Neuronal stem cell (in vitro differentiated cells): ENCODE results near the gene HES7.

ENCODE experiments used
- DNase-seq: peaks from one replicate; pipeline ENCODE4 v3.0.0-alpha.2; 2013; ENCODE audit warnings: low spot score
- H2AFZ ChIP-seq: one replicate; pipeline ENCODE4 v1.6.1; 2013; ENCODE audit warnings: mild to moderate bottlenecking, low read length, inconsistent platforms
- H2AK5ac ChIP-seq: 2 replicates; pipeline ENCODE4 v1.6.1; 2013; ENCODE audit warnings: low read depth, mild to moderate bottlenecking, inconsistent platforms, low read length, moderate library complexity, mixed read lengths
- H2BK120ac ChIP-seq: 2 replicates; pipeline ENCODE4 v1.6.1; 2013; ENCODE audit warnings: low read depth, mild to moderate bottlenecking, inconsistent platforms, low read length, moderate library complexity, mixed read lengths
- H2BK12ac ChIP-seq: one replicate; pipeline ENCODE4 v1.6.1; 2013; ENCODE audit warnings: low read length, inconsistent platforms
- H2BK15ac ChIP-seq: 2 replicates; pipeline ENCODE4 v1.6.1; 2013; ENCODE audit warnings: mild to moderate bottlenecking, low read length, inconsistent platforms, mixed read lengths
- H2BK5ac ChIP-seq: one replicate; pipeline ENCODE4 v1.6.1; 2013; ENCODE audit warnings: inconsistent platforms, mild to moderate bottlenecking, low read length, moderate library complexity
- H3K14ac ChIP-seq: one replicate; pipeline ENCODE4 v1.6.1; 2013; ENCODE audit warnings: low read length, inconsistent platforms
- H3K18ac ChIP-seq: 2 replicates; pipeline ENCODE4 v1.6.1; 2013; ENCODE audit warnings: low read length, inconsistent platforms
- H3K23ac ChIP-seq: 2 replicates; pipeline ENCODE4 v1.6.1; 2013; ENCODE audit warnings: low read depth, mild to moderate bottlenecking, mixed read lengths, low read length, inconsistent platforms; ENCODE audit not compliant: poor library complexity
- H3K27ac ChIP-seq: replicated peaks from 3 replicates; pipeline ENCODE4 v1.5.1; 2013; ENCODE audit warnings: low read length, inconsistent platforms
- H3K27me3 ChIP-seq, 3 experiments: 2 replicates each; pipeline ENCODE4 v1.6.1; 2013; ENCODE audit warnings: low read length in 3 of 3, mild to moderate bottlenecking in 2 of 3, inconsistent platforms in 1 of 3, low read depth in 1 of 3, mixed read lengths in 1 of 3, moderate library complexity in 1 of 3; ENCODE audit not compliant: control insufficient read depth in 3 of 3, insufficient read depth in 3 of 3
- H3K36me3 ChIP-seq, 2 donors: replicated peaks in 1 of 2; 2 replicates each; pipeline ENCODE4 v1.6.1; 2013; ENCODE audit warnings: low read length in 2 of 2; ENCODE audit not compliant: control insufficient read depth in 2 of 2, insufficient read depth in 2 of 2
- H3K4ac ChIP-seq: 2 replicates; pipeline ENCODE4 v1.6.1; 2013; ENCODE audit warnings: inconsistent platforms, mild to moderate bottlenecking, low read length, moderate library complexity
- H3K4me1 ChIP-seq, 2 donors: 1 replicate in 1 of 2; 2 replicates in 1 of 2; pipeline ENCODE4 v1.6.1; 2013; ENCODE audit warnings: low read length in 2 of 2, low read depth in 1 of 2; ENCODE audit not compliant: control insufficient read depth in 2 of 2, insufficient read depth in 1 of 2
- H3K4me2 ChIP-seq: one replicate; pipeline ENCODE4 v1.6.1; 2013; ENCODE audit warnings: mild to moderate bottlenecking, low read length, inconsistent platforms; ENCODE audit not compliant: insufficient read depth, poor library complexity, severe bottlenecking
- H3K4me3 ChIP-seq, 2 donors: 2 replicates each; pipeline ENCODE4 v1.5.1; 2013; ENCODE audit warnings: low read length in 2 of 2, mild to moderate bottlenecking in 2 of 2, inconsistent platforms in 1 of 2, moderate library complexity in 1 of 2
- H3K79me1 ChIP-seq: one replicate; pipeline ENCODE4 v1.6.1; 2013; ENCODE audit warnings: low read depth, mild to moderate bottlenecking, inconsistent platforms, low read length, moderate library complexity
- H3K9ac ChIP-seq: one replicate; pipeline ENCODE4 v1.6.1; 2013; ENCODE audit warnings: mild to moderate bottlenecking, low read depth, low read length, inconsistent platforms; ENCODE audit not compliant: poor library complexity
- H3K9me3 ChIP-seq, 2 donors: replicated peaks in 1 of 2; 2 replicates each; pipeline versions ENCODE3 to v1.6.1; 2013; ENCODE audit warnings: low read length in 2 of 2, mild to moderate bottlenecking in 2 of 2, inconsistent platforms in 1 of 2, low read depth in 1 of 2, mixed read lengths in 1 of 2, moderate library complexity in 1 of 2; ENCODE audit not compliant: control insufficient read depth in 2 of 2, insufficient read depth in 1 of 2
- H4K8ac ChIP-seq: one replicate; pipeline ENCODE4 v1.6.1; 2013; ENCODE audit warnings: low read depth, mild to moderate bottlenecking, inconsistent platforms, low read length, moderate library complexity
- H4K91ac ChIP-seq: one replicate; pipeline ENCODE4 v1.6.1; 2013; ENCODE audit warnings: low read length, low read depth, mild to moderate bottlenecking, inconsistent platforms; ENCODE audit not compliant: poor library complexity
- WGBS, 2 donors: extraction: QIAGEN DNeasy Blood & Tissue Kit; methylation state at CpG; one replicate each; pipeline ENCODE4 v1.1.7; 2013; ENCODE audit warnings: missing lambda C conversion rate in 2 of 2, mixed read lengths in 1 of 2; ENCODE audit not compliant: insufficient read length in 2 of 2, insufficient replicate concordance in 1 of 2; ENCODE audit errors: extremely low coverage in 2 of 2; 5-methylcytosine and 5-hydroxymethylcytosine counted together

The HES7 gene

GRCh38 chr17:8154608-8155155, 30.8 kb upstream of the HES7 start:
- Histone ChIP-seq H3K9me3 (no peaks in the 10 kb centered on the region), H4K8ac (no peak overlapping the region), H3K4me1 (peaks cover 33 to 39% of the 10 kb centered on the region in 2 donors), H3K4ac (no peak overlapping the region), H3K79me1 (peaks cover 12% of the 10 kb centered on the region), H3K23ac (peak overlapping the region; percentile 61), H2BK120ac (no peak overlapping the region), H2AK5ac (peak overlapping the region; percentile 41), H3K4me2 (peak overlapping the region; percentile 77), H3K27ac (no peak overlapping the region), H3K27me3 (no peaks in the 10 kb centered on the region), H3K18ac (peak overlapping the region; percentile 88), H3K14ac (no peak overlapping the region), H2BK5ac (peak overlapping the region; percentile 46), H3K36me3 (peaks cover 12 to 21% of the 10 kb centered on the region in 2 donors), H4K91ac (no peak overlapping the region), H3K9ac (peak overlapping the region; percentile 27), H2BK12ac (peak overlapping the region; percentile 63), H2BK15ac (peak overlapping the region; percentile 82), H2AFZ (peak overlapping the region; percentile 50), H3K4me3 (peak overlapping the region; percentile 22 to 31)
- no peak for DNase-seq
- WGBS, 2 donors: no CpG with 5 or more reads among the region's 11 CpGs

GRCh38 chr17:8153957-8154607, 30.2 kb upstream of the HES7 start:
- peaks cover 14 to 21% of the 10 kb centered on the region in 2 donors for H3K36me3 ChIP-seq
- H3K4me2 ChIP-seq: peak overlapping the region; percentile 77
- H4K91ac ChIP-seq: no peak overlapping the region
- H3K4me3 ChIP-seq: peak overlapping the region; percentile 31 to 32
- H2AFZ ChIP-seq: peak overlapping the region; percentile 50
- H3K9ac ChIP-seq: peak overlapping the region; percentile 27
- H2BK120ac ChIP-seq: no peak overlapping the region
- H3K9me3 ChIP-seq: no peaks in the 10 kb centered on the region
- peaks cover 33 to 39% of the 10 kb centered on the region in 2 donors for H3K4me1 ChIP-seq
- WGBS, 2 donors: no CpG with 5 or more reads among the region's 22 CpGs
- peak overlapping the region; percentile 95 for H3K27ac ChIP-seq
- peak; percentile 97 for DNase-seq
- H3K14ac ChIP-seq: no peak overlapping the region
- H3K27me3 ChIP-seq: no peaks in the 10 kb centered on the region
- peaks cover 12% of the 10 kb centered on the region for H3K79me1 ChIP-seq
- H2BK5ac ChIP-seq: peak overlapping the region; percentile 46
- H3K23ac ChIP-seq: peak overlapping the region; percentile 61
- no peak overlapping the region for H3K4ac ChIP-seq
- H2BK12ac ChIP-seq: no peak overlapping the region
- H4K8ac ChIP-seq: no peak overlapping the region
- peak overlapping the region; percentile 82 for H2BK15ac ChIP-seq
- peak overlapping the region; percentile 42 for H2AK5ac ChIP-seq
- H3K18ac ChIP-seq: peak overlapping the region; percentile 88

- H3K4me3 ChIP-seq: peak overlapping the region in 1 of 2 donors; percentile 32
- H3K36me3 ChIP-seq: peaks cover 16 to 22% of the 10 kb centered on the region in 2 donors
- DNase-seq: no peak
- peak overlapping the region; percentile 95 for H3K27ac ChIP-seq
- no peak overlapping the region for H3K9ac ChIP-seq
- H2AK5ac ChIP-seq: peak overlapping the region; percentile 42
- no peak overlapping the region for H3K4me2 ChIP-seq
- no peak overlapping the region for H4K8ac ChIP-seq
- H3K9me3 ChIP-seq: no peaks in the 10 kb centered on the region
- no peak overlapping the region for H3K14ac ChIP-seq
- no peak overlapping the region for H3K23ac ChIP-seq
- H2BK15ac ChIP-seq: no peak overlapping the region
- H2BK120ac ChIP-seq: no peak overlapping the region
- no peak overlapping the region for H4K91ac ChIP-seq
- H2BK12ac ChIP-seq: no peak overlapping the region
- H3K27me3 ChIP-seq: no peaks in the 10 kb centered on the region
- WGBS, 2 donors: no CpG with 5 or more reads among the region's 13 CpGs
- no peak overlapping the region for H3K4ac ChIP-seq
- H3K18ac ChIP-seq: no peak overlapping the region
- peak overlapping the region; percentile 46 for H2BK5ac ChIP-seq
- peaks cover 32 to 39% of the 10 kb centered on the region in 2 donors for H3K4me1 ChIP-seq
- peak overlapping the region; percentile 20 for H2AFZ ChIP-seq
- H3K79me1 ChIP-seq: peaks cover 12% of the 10 kb centered on the region
Observed at GRCh38 chr17:8153525-8153956, 29.6 kb upstream of the HES7 start.

- H2AK5ac ChIP-seq: peak overlapping the region; percentile 43
- no peak overlapping the region for H3K4me3 ChIP-seq
- peaks cover 31 to 39% of the 10 kb centered on the region in 2 donors for H3K4me1 ChIP-seq
- H4K91ac ChIP-seq: no peak overlapping the region
- no peak overlapping the region for H3K4me2 ChIP-seq
- no peak overlapping the region for H3K9ac ChIP-seq
- H3K79me1 ChIP-seq: peaks cover 12% of the 10 kb centered on the region
- H3K14ac ChIP-seq: no peak overlapping the region
- H2BK12ac ChIP-seq: no peak overlapping the region
- H2AFZ ChIP-seq: peak overlapping the region; percentile 80
- H3K27me3 ChIP-seq: no peaks in the 10 kb centered on the region
- peaks cover 18 to 23% of the 10 kb centered on the region in 2 donors for H3K36me3 ChIP-seq
- H2BK15ac ChIP-seq: no peak overlapping the region
- no peak overlapping the region for H4K8ac ChIP-seq
- no peaks in the 10 kb centered on the region for H3K9me3 ChIP-seq
- H3K18ac ChIP-seq: peak overlapping the region; percentile 55
- no peak for DNase-seq
- H3K4ac ChIP-seq: no peak overlapping the region
- peak overlapping the region; percentile 20 for H2BK5ac ChIP-seq
- peak overlapping the region; percentile 35 for H3K27ac ChIP-seq
- H3K23ac ChIP-seq: no peak overlapping the region
- no CpG with 5 or more reads among the region's 7 CpGs for WGBS, 2 donors
- H2BK120ac ChIP-seq: no peak overlapping the region
Observed at GRCh38 chr17:8153031-8153451, 29.1 kb upstream of the HES7 start.
